Smooth muscle cell (in vitro differentiated cells): ENCODE measurements around the gene EPHA10. TPM values are rescaled to one million over a fixed set of nuclear protein-coding genes. Genes with fewer than 3 reads are reported as not detected.

Experiments used
- DNase-seq: peaks from one replicate; lab custom pipeline; 2025; ENCODE audit not compliant: unreplicated experiment; lab: John Stamatoyannopoulos, UW
- H2AFZ ChIP-seq: fragments of 200-600 bp; sonication (generic); 2 replicates; pipeline ENCODE4 v1.6.0; 2016; ENCODE audit warnings: antibody characterized with exemption, low read depth, mild to moderate bottlenecking
- H3F3A ChIP-seq: fragments of 200-600 bp; sonication (generic); 2 replicates; pipeline ENCODE4 v1.6.0; 2017; ENCODE audit warnings: antibody characterized with exemption, low read depth
- H3K27ac ChIP-seq: fragments of 200-600 bp; sonication (generic); 2 replicates; pipeline ENCODE4 v1.5.1; 2016; ENCODE audit warnings: low read depth, mild to moderate bottlenecking
- H3K27me3 ChIP-seq: fragments of 200-600 bp; sonication (generic); 2 replicates; pipeline ENCODE4 v1.6.1; 2016; ENCODE audit warnings: low read depth, mild to moderate bottlenecking
- H3K36me3 ChIP-seq: fragments of 200-600 bp; sonication (generic); 2 replicates; pipeline ENCODE4 v1.5.1; 2016; ENCODE audit warnings: low read depth
- H3K4me1 ChIP-seq: fragments of 200-600 bp; sonication (generic); 2 replicates; pipeline ENCODE4 v1.5.1; 2016; ENCODE audit warnings: low read depth
- H3K4me2 ChIP-seq: fragments of 200-600 bp; sonication (generic); 2 replicates; pipeline ENCODE4 v1.6.0; 2016; ENCODE audit warnings: mild to moderate bottlenecking
- H3K4me3 ChIP-seq: fragments of 200-600 bp; sonication (generic); 2 replicates; pipeline ENCODE4 v1.5.1; 2016; ENCODE audit warnings: mild to moderate bottlenecking
- H3K79me2 ChIP-seq: fragments of 200-600 bp; sonication (generic); 2 replicates; pipeline ENCODE4 v1.6.0; 2016; ENCODE audit warnings: low read depth, mild to moderate bottlenecking
- H3K9ac ChIP-seq: fragments of 200-600 bp; sonication (generic); 2 replicates; pipeline ENCODE4 v1.6.0; 2016; ENCODE audit warnings: low read depth
- H3K9me3 ChIP-seq: fragments of 200-600 bp; sonication (generic); replicated peaks from 2 replicates; pipeline ENCODE4 v1.5.1; 2016; ENCODE audit warnings: low read depth
- H4K20me1 ChIP-seq: fragments of 200-600 bp; sonication (generic); 2 replicates; pipeline ENCODE4 v1.6.0; 2016; ENCODE audit warnings: low read depth
- CTCF ChIP-seq: fragments of 200-600 bp; sonication (generic); IDR thresholded peaks from 2 replicates; pipeline ENCODE4 v1.5.1; 2017; ENCODE audit warnings: borderline replicate concordance, mild to moderate bottlenecking, antibody characterized with exemption; ENCODE audit not compliant: insufficient read depth, poor library complexity, severe bottlenecking
- WGBS: methylation state at CpG from one replicate; pipeline ENCODE4 v1.1.7; 2016; ENCODE audit warnings: low lambda C conversion rate; 5-methylcytosine and 5-hydroxymethylcytosine counted together
- polyA plus RNA-seq: library from polyadenylated mRNA; unstranded; fragments of >200 nt; fragmentation: Nextera tagmentation; extraction: Ambion mirVana; gene quantifications from 2 replicates; pipeline ENCODE4 v1.2.1, GENCODE V29; 2016
- total RNA-seq: library from RNA; depleted of rRNA; stranded (reverse); fragments of >200 nt; gene quantifications from 2 replicates; pipeline ENCODE4 v1.2.3, GENCODE V29; 2014

EPHA10 gene
- total and polyA plus RNA-seq, 2 experiments from 2014 or later: not detected

GRCh38 chr1:37718181-37718900, 46.6 kb downstream of the EPHA10 start:
- 87% methylated on average over 26 of the region's 26 CpGs for WGBS

GRCh38 chr1:37717631-37718030, 47.3 kb downstream of the EPHA10 start:
- Histone ChIP-seq H3K79me2 (no peaks in the 10 kb centered on the region), H4K20me1 (no peaks in the 10 kb centered on the region), H3K4me3 (no peak overlapping the region), H3K36me3 (no peaks in the 10 kb centered on the region), H3K4me2 (no peak overlapping the region), H3K9ac (no peak overlapping the region), H2AFZ (no peak overlapping the region), H3K27me3 (no peaks in the 10 kb centered on the region), H3K27ac (no peak overlapping the region), H3K4me1 (no peaks in the 10 kb centered on the region), H3F3A (no peaks in the 10 kb centered on the region), H3K9me3 (no peaks in the 10 kb centered on the region)
- no peak for DNase-seq
- WGBS: 88% methylated on average over 6 of the region's 6 CpGs
- TF ChIP-seq CTCF: no peak

More at GRCh38 chr1:37718181-37718900, 46.6 kb downstream of the EPHA10 start:
- DNase-seq: no peak
- Histone ChIP-seq H3K4me2 (no peak overlapping the region), H4K20me1 (no peaks in the 10 kb centered on the region), H2AFZ (no peak overlapping the region), H3K9me3 (no peaks in the 10 kb centered on the region), H3K27me3 (no peaks in the 10 kb centered on the region), H3K79me2 (no peaks in the 10 kb centered on the region), H3F3A (no peaks in the 10 kb centered on the region), H3K36me3 (no peaks in the 10 kb centered on the region), H3K9ac (no peak overlapping the region), H3K4me3 (no peak overlapping the region), H3K27ac (no peak overlapping the region), H3K4me1 (no peaks in the 10 kb centered on the region)
- no peak for TF ChIP-seq CTCF

- Histone ChIP-seq H3K36me3 (no peaks in the 10 kb centered on the region), H3K27me3 (no peaks in the 10 kb centered on the region), H3F3A (no peaks in the 10 kb centered on the region), H3K4me1 (no peaks in the 10 kb centered on the region), H3K79me2 (no peaks in the 10 kb centered on the region), H3K4me2 (no peak overlapping the region), H3K27ac (no peak overlapping the region), H3K4me3 (no peak overlapping the region), H4K20me1 (no peaks in the 10 kb centered on the region), H3K9me3 (no peaks in the 10 kb centered on the region), H2AFZ (no peak overlapping the region), H3K9ac (no peak overlapping the region)
- no peak for TF ChIP-seq CTCF
- DNase-seq: no peak
- WGBS: 85% methylated on average over 4 of the region's 4 CpGs
Observed at GRCh38 chr1:37716321-37716720, 48.6 kb downstream of the EPHA10 start.

- no peak for DNase-seq
- H2AFZ ChIP-seq: no peak overlapping the region
- H4K20me1 ChIP-seq: no peaks in the 10 kb centered on the region
- H3K4me2 ChIP-seq: no peak overlapping the region
- no peaks in the 10 kb centered on the region for H3K9me3 ChIP-seq
- TF ChIP-seq CTCF: no peak
- no peak overlapping the region for H3K9ac ChIP-seq
- no peak overlapping the region for H3K27ac ChIP-seq
- H3K4me3 ChIP-seq: no peak overlapping the region
- H3K4me1 ChIP-seq: no peaks in the 10 kb centered on the region
- H3F3A ChIP-seq: no peaks in the 10 kb centered on the region
- H3K79me2 ChIP-seq: no peaks in the 10 kb centered on the region
- no peaks in the 10 kb centered on the region for H3K36me3 ChIP-seq
- H3K27me3 ChIP-seq: no peaks in the 10 kb centered on the region
- WGBS: 92% methylated on average over 4 of the region's 4 CpGs
Observed at GRCh38 chr1:37714689-37715088, 50.2 kb downstream of the EPHA10 start.
